ENCODE data around the gene ASF1A.

Gene ASF1A

GRCh38 chr6:118881440-118882313 is 12.3 kb upstream of the ASF1A start:
- no peak for DNase-seq (ENCODE audit: low spot score)

- DNase-seq (ENCODE audit: low spot score): no peak
Measured at GRCh38 chr6:118882314-118882905, 11.5 kb upstream of the ASF1A start.

GRCh38 chr6:118886641-118887040 is 7.3 kb upstream of the ASF1A start:
- DNase-seq (ENCODE audit: low spot score): no peak

GRCh38 chr6:118889163-118889562 is 4.8 kb upstream of the ASF1A start:
- no peak for DNase-seq (ENCODE audit: low spot score)

GRCh38 chr6:118890997-118891790 is 2.8 kb upstream of the ASF1A start:
- no peak for DNase-seq (ENCODE audit: low spot score)

- DNase-seq (ENCODE audit: low spot score): no peak
Measured at GRCh38 chr6:118892355-118892991, 1.5 kb upstream of the ASF1A start.

- DNase-seq (ENCODE audit: low spot score): peak; percentile 16
Measured at GRCh38 chr6:118893064-118893806, 717 bp upstream of the ASF1A start.

GRCh38 chr6:118894425-118895260 is 691 bp downstream of the ASF1A start:
- peak; percentile 84 for DNase-seq (ENCODE audit: low spot score)

- no peak for DNase-seq (ENCODE audit: low spot score)
Measured at GRCh38 chr6:118895261-118895560, 1.3 kb downstream of the ASF1A start.

- no peak for DNase-seq (ENCODE audit: low spot score)
Measured at GRCh38 chr6:118895859-118896258, 1.9 kb downstream of the ASF1A start.

- no peak for DNase-seq (ENCODE audit: low spot score)
Measured at GRCh38 chr6:118896339-118897136, 2.6 kb downstream of the ASF1A start.

- no peak for DNase-seq (ENCODE audit: low spot score)
Measured at GRCh38 chr6:118897386-118897785, 3.4 kb downstream of the ASF1A start.

- DNase-seq (ENCODE audit: low spot score): no peak
Measured at GRCh38 chr6:118899948-118900347, 6.0 kb downstream of the ASF1A start.

- DNase-seq (ENCODE audit: low spot score): peak; percentile 41
Measured at GRCh38 chr6:118902726-118903125, 8.8 kb downstream of the ASF1A start.

- no peak for DNase-seq (ENCODE audit: low spot score)
Measured at GRCh38 chr6:118903138-118903537, 9.2 kb downstream of the ASF1A start.

GRCh38 chr6:118903691-118904090 is 9.7 kb downstream of the ASF1A start:
- no peak for DNase-seq (ENCODE audit: low spot score)

- no peak for DNase-seq (ENCODE audit: low spot score)
Measured at GRCh38 chr6:118905084-118905483, 11.1 kb downstream of the ASF1A start.

GRCh38 chr6:118905851-118906250 is 11.9 kb downstream of the ASF1A start:
- DNase-seq (ENCODE audit: low spot score): no peak

GRCh38 chr6:118908441-118908840 is 14.5 kb downstream of the ASF1A start:
- no peak for DNase-seq (ENCODE audit: low spot score)

- DNase-seq (ENCODE audit: low spot score): no peak
Measured at GRCh38 chr6:118912646-118913045, 18.7 kb downstream of the ASF1A start.
